ENCODE measurements around the gene MAGI2. TPM values are rescaled to one million over a fixed set of nuclear protein-coding genes. Genes with fewer than 3 reads are reported as not detected.

MAGI2 gene
- total RNA-seq, 1 donor from 2014 or later, result 64.2 TPM

DNA sequence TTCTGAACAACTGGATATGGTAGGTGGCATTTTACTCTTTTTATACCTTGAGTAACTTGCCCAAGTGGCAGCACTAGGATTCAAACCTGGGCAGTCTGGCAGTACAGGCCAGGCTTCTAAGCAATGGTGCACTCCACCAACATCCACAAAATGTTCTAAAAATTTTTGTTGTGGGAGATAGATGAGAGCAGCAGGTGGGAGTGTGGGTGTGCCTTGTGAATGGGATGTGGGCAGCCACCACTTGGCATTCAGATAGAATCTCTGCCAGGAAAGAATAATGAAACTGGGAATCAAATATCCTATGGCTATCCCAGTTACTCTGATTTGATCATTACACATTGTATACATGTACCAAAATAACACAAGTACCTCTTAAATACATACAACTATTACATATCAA, 810.7 kb downstream of the MAGI2 start:
- Mint-ChIP-seq H3K4me1 (ENCODE audit: low read depth, unreplicated experiment) (peaks cover 6% of the 10 kb centered on the region), H3K9me3 (ENCODE audit: unreplicated experiment) (no peaks in the 10 kb centered on the region), H3K27ac (ENCODE audit: unreplicated experiment) (no peak overlapping the region), H3K4me3 (ENCODE audit: unreplicated experiment) (no peak overlapping the region), H3K36me3 (ENCODE audit: unreplicated experiment) (no peaks in the 10 kb centered on the region), H3K27me3 (ENCODE audit: unreplicated experiment) (no peaks in the 10 kb centered on the region)
- no peak for DNase-seq
- TF ChIP-seq, protein P1, sequence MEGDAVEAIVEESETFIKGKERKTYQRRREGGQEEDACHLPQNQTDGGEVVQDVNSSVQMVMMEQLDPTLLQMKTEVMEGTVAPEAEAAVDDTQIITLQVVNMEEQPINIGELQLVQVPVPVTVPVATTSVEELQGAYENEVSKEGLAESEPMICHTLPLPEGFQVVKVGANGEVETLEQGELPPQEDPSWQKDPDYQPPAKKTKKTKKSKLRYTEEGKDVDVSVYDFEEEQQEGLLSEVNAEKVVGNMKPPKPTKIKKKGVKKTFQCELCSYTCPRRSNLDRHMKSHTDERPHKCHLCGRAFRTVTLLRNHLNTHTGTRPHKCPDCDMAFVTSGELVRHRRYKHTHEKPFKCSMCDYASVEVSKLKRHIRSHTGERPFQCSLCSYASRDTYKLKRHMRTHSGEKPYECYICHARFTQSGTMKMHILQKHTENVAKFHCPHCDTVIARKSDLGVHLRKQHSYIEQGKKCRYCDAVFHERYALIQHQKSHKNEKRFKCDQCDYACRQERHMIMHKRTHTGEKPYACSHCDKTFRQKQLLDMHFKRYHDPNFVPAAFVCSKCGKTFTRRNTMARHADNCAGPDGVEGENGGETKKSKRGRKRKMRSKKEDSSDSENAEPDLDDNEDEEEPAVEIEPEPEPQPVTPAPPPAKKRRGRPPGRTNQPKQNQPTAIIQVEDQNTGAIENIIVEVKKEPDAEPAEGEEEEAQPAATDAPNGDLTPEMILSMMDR (IDR thresholded peaks at IDR 0.05; ENCODE audit: partially characterized antibody, unreplicated experiment), result no peak

DNA sequence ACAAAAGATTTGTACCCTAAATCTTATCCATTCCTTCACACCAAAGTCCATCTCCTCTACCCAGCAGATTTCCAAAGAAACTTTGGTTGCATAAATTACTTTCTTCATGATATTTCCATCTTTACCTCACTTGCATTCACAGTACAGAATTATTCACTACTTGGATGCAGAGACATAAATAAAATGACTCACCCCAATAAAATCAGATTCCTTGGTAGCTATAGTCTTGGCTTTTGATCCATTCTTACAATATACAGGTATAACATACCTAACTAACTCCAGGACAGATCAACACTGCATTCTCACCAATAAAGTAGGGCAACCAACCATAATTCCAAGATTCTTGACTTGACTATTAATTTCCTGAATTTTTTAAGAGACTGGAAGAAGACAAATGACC, 815.1 kb downstream of the MAGI2 start:
- Mint-ChIP-seq H3K36me3 (ENCODE audit: unreplicated experiment) (no peaks in the 10 kb centered on the region), H3K9me3 (ENCODE audit: unreplicated experiment) (no peaks in the 10 kb centered on the region), H3K27me3 (ENCODE audit: unreplicated experiment) (no peaks in the 10 kb centered on the region), H3K27ac (ENCODE audit: unreplicated experiment) (no peak overlapping the region), H3K4me3 (ENCODE audit: unreplicated experiment) (no peak overlapping the region), H3K4me1 (ENCODE audit: low read depth, unreplicated experiment) (peaks cover 7% of the 10 kb centered on the region)
- no peak for DNase-seq
- TF ChIP-seq, protein P1 (IDR thresholded peaks at IDR 0.05; ENCODE audit: partially characterized antibody, unreplicated experiment), result no peak

DNA sequence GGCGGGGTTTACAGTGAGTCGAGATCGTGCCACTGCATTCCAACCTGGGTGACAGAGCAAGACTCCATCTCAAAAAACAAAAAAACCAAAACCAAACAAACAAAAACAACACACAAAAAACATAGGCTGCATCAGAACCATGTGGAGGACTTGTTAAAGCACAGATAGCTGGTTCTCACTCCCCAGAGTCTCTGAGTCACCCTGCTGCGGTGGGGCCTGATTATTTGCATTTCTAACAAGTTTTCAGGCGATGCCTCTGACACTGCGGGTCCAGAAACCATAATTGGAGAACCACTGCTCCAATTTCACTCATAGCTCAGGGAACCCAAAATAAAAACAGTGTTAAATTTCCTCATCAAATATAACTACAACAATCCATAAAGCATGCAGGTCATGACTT, 816.7 kb downstream of the MAGI2 start:
- Mint-ChIP-seq H3K36me3 (ENCODE audit: unreplicated experiment) (no peaks in the 10 kb centered on the region), H3K27ac (ENCODE audit: unreplicated experiment) (no peak overlapping the region), H3K4me1 (ENCODE audit: low read depth, unreplicated experiment) (peaks cover 5% of the 10 kb centered on the region), H3K4me3 (ENCODE audit: unreplicated experiment) (no peak overlapping the region), H3K9me3 (ENCODE audit: unreplicated experiment) (no peaks in the 10 kb centered on the region), H3K27me3 (ENCODE audit: unreplicated experiment) (no peaks in the 10 kb centered on the region)
- no peak for DNase-seq
- TF ChIP-seq, protein P1 (IDR thresholded peaks at IDR 0.05; ENCODE audit: partially characterized antibody, unreplicated experiment), result no peak

DNA sequence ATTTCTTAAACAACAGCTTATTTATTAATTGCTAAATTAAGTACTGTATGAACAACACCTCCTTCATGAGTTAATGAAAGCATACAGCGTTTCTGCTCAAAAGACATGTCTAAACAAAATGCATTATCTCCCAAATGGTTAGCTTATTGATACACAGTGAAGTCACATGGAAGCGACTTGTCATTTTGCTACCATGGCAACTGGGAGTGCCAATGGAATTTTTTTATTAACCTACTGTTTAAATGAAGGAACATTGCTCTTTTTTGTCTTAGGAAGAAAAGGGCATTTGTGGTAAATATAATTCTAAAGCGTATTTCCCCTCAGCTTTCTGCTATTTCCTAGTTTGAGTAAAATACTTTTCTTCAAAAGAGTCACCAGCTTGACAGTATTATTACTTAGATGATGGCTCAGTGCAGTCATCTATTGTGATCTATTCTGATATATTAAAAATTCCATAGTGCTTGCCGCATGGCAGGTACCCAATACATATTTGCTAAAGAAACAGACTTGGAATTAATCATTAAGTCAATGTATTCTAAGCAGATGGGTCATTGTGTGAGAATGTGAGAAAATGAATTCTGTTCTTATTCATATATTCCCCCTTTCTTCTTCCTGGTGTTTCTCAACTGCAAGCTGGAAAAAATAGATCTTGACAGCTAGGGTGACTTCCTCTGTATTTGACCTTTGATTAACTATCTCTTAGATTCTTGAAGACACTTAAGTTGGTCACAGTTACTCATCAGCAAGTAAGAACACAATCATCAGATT, 818.3 kb downstream of the MAGI2 start:
- Mint-ChIP-seq H3K27ac (ENCODE audit: unreplicated experiment) (no peak overlapping the region), H3K27me3 (ENCODE audit: unreplicated experiment) (no peaks in the 10 kb centered on the region), H3K36me3 (ENCODE audit: unreplicated experiment) (no peaks in the 10 kb centered on the region), H3K4me3 (ENCODE audit: unreplicated experiment) (no peak overlapping the region), H3K9me3 (ENCODE audit: unreplicated experiment) (no peaks in the 10 kb centered on the region), H3K4me1 (ENCODE audit: low read depth, unreplicated experiment) (peaks cover 6% of the 10 kb centered on the region)
- TF ChIP-seq, protein P1 (IDR thresholded peaks at IDR 0.05; ENCODE audit: partially characterized antibody, unreplicated experiment), result no peak
- DNase-seq, result no peak

DNA sequence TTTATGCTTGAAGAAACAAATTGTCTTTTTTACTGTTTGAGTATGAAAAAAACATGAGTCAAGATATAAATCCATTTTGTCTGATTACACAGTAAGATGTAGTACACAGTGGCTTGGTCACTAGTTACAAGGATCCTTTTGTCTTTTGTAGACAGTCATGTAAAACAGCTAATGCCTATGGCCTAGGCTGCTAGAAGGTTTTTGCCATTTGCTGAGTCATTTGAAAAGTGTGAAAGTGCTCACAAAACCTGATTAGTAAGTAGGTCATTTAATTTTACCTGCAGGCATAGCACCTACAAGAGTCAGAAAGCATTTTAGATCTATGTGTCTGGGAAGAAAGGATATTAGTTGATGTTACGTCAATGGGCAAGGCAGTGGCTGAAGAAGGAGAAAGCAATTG, 819.4 kb downstream of the MAGI2 start:
- Mint-ChIP-seq H3K4me1 (ENCODE audit: low read depth, unreplicated experiment) (peaks cover 6% of the 10 kb centered on the region), H3K27ac (ENCODE audit: unreplicated experiment) (no peak overlapping the region), H3K4me3 (ENCODE audit: unreplicated experiment) (no peak overlapping the region), H3K9me3 (ENCODE audit: unreplicated experiment) (no peaks in the 10 kb centered on the region), H3K27me3 (ENCODE audit: unreplicated experiment) (no peaks in the 10 kb centered on the region), H3K36me3 (ENCODE audit: unreplicated experiment) (no peaks in the 10 kb centered on the region)
- no peak for DNase-seq
- TF ChIP-seq, protein P1 (IDR thresholded peaks at IDR 0.05; ENCODE audit: partially characterized antibody, unreplicated experiment), result no peak

All from glutamatergic neuron (in vitro differentiated cells).